GM23248 (cell line): ENCODE data around the gene ABHD14A. TPM values are rescaled to one million over a fixed set of nuclear protein-coding genes. Genes with fewer than 3 reads are reported as not detected.

Experiments used
- DNase-seq: peaks from one replicate; pipeline ENCODE4 v3.0.0-alpha.2; 2015
- H2AFZ ChIP-seq: fragments of 200-600 bp; sonication (generic); 2 replicates; pipeline ENCODE4 v1.6.1; 2016; ENCODE audit warnings: antibody characterized with exemption
- H3F3A ChIP-seq: fragments of 200-600 bp; sonication (generic); 2 replicates; pipeline ENCODE4 v1.6.1; 2016; ENCODE audit warnings: mild to moderate bottlenecking, antibody characterized with exemption, mixed run types; ENCODE audit not compliant: insufficient read depth
- H3K27ac ChIP-seq: fragments of 200-600 bp; sonication (generic); 2 replicates; pipeline ENCODE4 v1.5.1; 2016; ENCODE audit warnings: mild to moderate bottlenecking
- H3K27me3 ChIP-seq: fragments of 200-600 bp; sonication (generic); replicated peaks from 2 replicates; pipeline ENCODE4 v1.6.1; 2016; ENCODE audit warnings: mild to moderate bottlenecking; ENCODE audit not compliant: insufficient read depth
- H3K36me3 ChIP-seq: fragments of 200-600 bp; sonication (generic); 2 replicates; pipeline ENCODE4 v1.6.1; 2016; ENCODE audit warnings: low read depth, mild to moderate bottlenecking
- H3K4me1 ChIP-seq: fragments of 200-600 bp; sonication (generic); 2 replicates; pipeline ENCODE4 v1.6.1; 2016; ENCODE audit warnings: mild to moderate bottlenecking; ENCODE audit not compliant: insufficient read depth
- H3K4me2 ChIP-seq: fragments of 200-600 bp; sonication (generic); one replicate; pipeline ENCODE4 v1.6.1; 2016; ENCODE audit warnings: mild to moderate bottlenecking; ENCODE audit not compliant: unreplicated experiment
- H3K4me3 ChIP-seq: fragments of 200-600 bp; sonication (generic); 2 replicates; pipeline ENCODE4 v1.5.1; 2016; ENCODE audit warnings: mild to moderate bottlenecking
- H3K79me2 ChIP-seq: fragments of 200-600 bp; sonication (generic); 2 replicates; pipeline ENCODE4 v1.6.1; 2016; ENCODE audit warnings: mild to moderate bottlenecking; ENCODE audit not compliant: insufficient read depth
- H3K9ac ChIP-seq: fragments of 200-600 bp; sonication (generic); 2 replicates; pipeline ENCODE4 v1.6.1; 2016; ENCODE audit warnings: mild to moderate bottlenecking
- H3K9me2 ChIP-seq: fragments of 200-600 bp; sonication (generic); 2 replicates; pipeline ENCODE4 v1.6.1; 2016; ENCODE audit warnings: mixed run types, mild to moderate bottlenecking, moderate library complexity; ENCODE audit not compliant: insufficient read depth
- H3K9me3 ChIP-seq: fragments of 200-600 bp; sonication (generic); one replicate; pipeline ENCODE4 v1.6.1; 2017; ENCODE audit warnings: low read depth
- H4K20me1 ChIP-seq: fragments of 200-600 bp; sonication (generic); 2 replicates; pipeline ENCODE4 v1.6.0; 2016; ENCODE audit not compliant: insufficient read depth
- EZH2 ChIP-seq: fragments of 200-600 bp; sonication (generic); IDR thresholded peaks from 2 replicates; pipeline ENCODE4 v1.6.1; 2018; ENCODE audit warnings: antibody characterized with exemption, mild to moderate bottlenecking; ENCODE audit not compliant: insufficient read depth, poor library complexity, severe bottlenecking
- EZH2phosphoT487 ChIP-seq: fragments of 200-600 bp; sonication (generic); IDR thresholded peaks from 2 replicates; pipeline ENCODE4 v1.6.1; 2018; ENCODE audit warnings: antibody characterized with exemption, moderate library complexity, mild to moderate bottlenecking, low read depth; ENCODE audit not compliant: insufficient read depth
- WGBS, 2 experiments: methylation state at CpG; one replicate each; pipeline ENCODE4 v1.1.6; 2015 to 2017; ENCODE audit warnings: low lambda C conversion rate in 2 of 2, low coverage in 1 of 2; ENCODE audit errors: missing lambda C conversion rate in 2 of 2; 5-methylcytosine and 5-hydroxymethylcytosine counted together
- in situ Hi-C: fragments of 300-500 bp; cut with MboI; formaldehyde crosslinking; loops from 2 replicates; pipeline ENCODE4 v1.15.0; 2020
- polyA plus RNA-seq: library from polyadenylated mRNA; unstranded; fragments of >200 nt; fragmentation: Nextera tagmentation; extraction: Ambion mirVana; gene quantifications from 2 replicates; pipeline ENCODE4 v1.2.1, GENCODE V29; 2016
- total RNA-seq: library from RNA; depleted of rRNA; stranded (reverse); fragments of >200 nt; shearing (Covaris generic); gene quantifications from 2 replicates; pipeline ENCODE4 v1.2.3, GENCODE V29; 2014

Gene ABHD14A
- total and polyA plus RNA-seq, 2 experiments from 2014 or later, result 35.5 to 37.9 TPM

GRCh38 chr3:51994530-51994929 is 19.7 kb downstream of the ABHD14A start:
- peaks cover 8% of the 10 kb centered on the region for H3K4me1 ChIP-seq

GRCh38 chr3:51995346-51996163 is 20.7 kb downstream of the ABHD14A start, which contains the start of gene RPL29:
Gene RPL29, minus strand, starts transcription at chr3:51995895. Its CDS starts 434 bp downstream, at chr3:51995461.
- Histone ChIP-seq H3F3A (peaks cover 32% of the 10 kb centered on the region), H2AFZ (peak within 1 kb of the TSS; percentile 95)
- in situ Hi-C loops, result no loop called here

More at GRCh38 chr3:51994530-51994929, 19.7 kb downstream of the ABHD14A start:
- DNase-seq, result no peak
- peaks cover 42% of the 10 kb centered on the region for H3K79me2 ChIP-seq
- H2AFZ ChIP-seq, result no peak overlapping the region
- H3K9me2 ChIP-seq, result no peaks in the 10 kb centered on the region
- H3K9ac ChIP-seq, result peak overlapping the region; percentile 99
- H3K4me2 ChIP-seq, result peak overlapping the region; percentile 98
- H4K20me1 ChIP-seq, result peaks cover 3% of the 10 kb centered on the region; the same call in 1 of the 2 replicates
- peaks cover 32% of the 10 kb centered on the region for H3F3A ChIP-seq
- in situ Hi-C loops, result no loop called here
- no peaks in the 10 kb centered on the region for H3K9me3 ChIP-seq
- WGBS, 2 experiments, result 75 to 76% methylated on average over 2 of the region's 2 CpGs
- H3K36me3 ChIP-seq, result peaks cover 23% of the 10 kb centered on the region; the same call in 1 of the 2 replicates
- no peak for TF ChIP-seq EZH2
- TF ChIP-seq EZH2phosphoT487, result no peak
- peak overlapping the region; percentile 100 for H3K4me3 ChIP-seq
- no peaks in the 10 kb centered on the region for H3K27me3 ChIP-seq
- peak overlapping the region; percentile 88 for H3K27ac ChIP-seq

DNA sequence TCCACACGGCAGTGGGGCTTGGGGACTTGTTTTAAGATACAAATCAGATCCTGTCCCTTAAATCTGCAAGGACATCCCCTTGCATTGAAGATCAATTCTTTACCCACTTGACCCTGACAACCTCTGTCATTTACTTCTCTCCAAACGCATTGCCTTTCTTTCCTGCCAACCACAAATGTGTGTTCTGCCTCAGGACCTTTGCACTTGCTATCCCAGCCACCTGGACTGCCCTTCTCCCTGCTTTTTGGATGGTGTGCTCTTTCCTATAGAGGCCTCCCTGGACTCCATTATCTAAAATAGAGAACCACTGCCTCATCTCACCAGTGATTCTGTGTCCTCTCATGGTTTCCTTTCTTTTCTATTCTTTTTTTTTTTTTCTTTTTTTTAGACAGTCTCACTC is 22.3 kb downstream of the ABHD14A start:
- H3K9ac ChIP-seq, result no peak overlapping the region
- H3K27me3 ChIP-seq, result no peaks in the 10 kb centered on the region
- no peak overlapping the region for H3K4me3 ChIP-seq
- 47 to 50% methylated on average over 2 of the region's 2 CpGs for WGBS, 2 experiments
- no peak overlapping the region for H3K4me2 ChIP-seq
- no peak overlapping the region for H2AFZ ChIP-seq
- peaks cover 8% of the 10 kb centered on the region for H3K4me1 ChIP-seq
- H3K9me2 ChIP-seq, result no peaks in the 10 kb centered on the region
- TF ChIP-seq EZH2, result no peak
- no peak for TF ChIP-seq EZH2phosphoT487
- peaks cover 3% of the 10 kb centered on the region; the same call in 1 of the 2 replicates for H4K20me1 ChIP-seq
- H3K9me3 ChIP-seq, result no peaks in the 10 kb centered on the region
- H3F3A ChIP-seq, result peaks cover 21% of the 10 kb centered on the region
- DNase-seq, result no peak
- H3K79me2 ChIP-seq, result peaks cover 36% of the 10 kb centered on the region
- in situ Hi-C loops, result no loop called here
- H3K36me3 ChIP-seq, result peaks cover 20% of the 10 kb centered on the region; the same call in 1 of the 2 replicates
- no peak overlapping the region for H3K27ac ChIP-seq

More at GRCh38 chr3:51995346-51996163, 20.7 kb downstream of the ABHD14A start, which contains the start of gene RPL29:
- TF ChIP-seq EZH2, result no peak
- TF ChIP-seq EZH2phosphoT487, result no peak
- H3K27ac ChIP-seq, result peak within 1 kb of the TSS; percentile 88
- peaks cover 8% of the 10 kb centered on the region for H3K4me1 ChIP-seq
- peak; percentile 98 for DNase-seq
- H3K9me2 ChIP-seq, result no peaks in the 10 kb centered on the region
- peak within 1 kb of the TSS; percentile 100 for H3K4me3 ChIP-seq
- H3K9ac ChIP-seq, result peak within 1 kb of the TSS; percentile 99
- peaks cover 3% of the 10 kb centered on the region; the same call in 1 of the 2 replicates for H4K20me1 ChIP-seq
- peaks cover 42% of the 10 kb centered on the region for H3K79me2 ChIP-seq
- H3K4me2 ChIP-seq, result peak within 1 kb of the TSS; percentile 98
- no peaks in the 10 kb centered on the region for H3K27me3 ChIP-seq
- H3K9me3 ChIP-seq, result no peaks in the 10 kb centered on the region
- peaks cover 23% of the 10 kb centered on the region; the same call in 1 of the 2 replicates for H3K36me3 ChIP-seq
- WGBS, 2 experiments, result 1 to 2% methylated on average over 40 of the region's 40 CpGs

- H3K4me3 ChIP-seq, result no peak overlapping the region
- no peak for DNase-seq
- WGBS, 2 experiments, result 46% methylated on average over 7 of the region's 7 CpGs
- H3K36me3 ChIP-seq, result peaks cover 13% of the 10 kb centered on the region; the same call in 1 of the 2 replicates
- TF ChIP-seq EZH2, result no peak
- no peak for TF ChIP-seq EZH2phosphoT487
- no peak overlapping the region for H3K27ac ChIP-seq
- H3K27me3 ChIP-seq, result no peaks in the 10 kb centered on the region
- no peaks in the 10 kb centered on the region for H3K9me3 ChIP-seq
- peaks cover 12% of the 10 kb centered on the region; the same call in 1 of the 2 replicates for H3F3A ChIP-seq
- peaks cover 27% of the 10 kb centered on the region for H3K79me2 ChIP-seq
- H4K20me1 ChIP-seq, result peaks cover 3% of the 10 kb centered on the region; the same call in 1 of the 2 replicates
- H3K9ac ChIP-seq, result no peak overlapping the region
- no peak overlapping the region for H2AFZ ChIP-seq
- H3K4me1 ChIP-seq, result peaks cover 8% of the 10 kb centered on the region
- in situ Hi-C loops, result no loop called here
- H3K4me2 ChIP-seq, result no peak overlapping the region
- H3K9me2 ChIP-seq, result no peaks in the 10 kb centered on the region
These were observed 23.2 kb downstream of the ABHD14A start for GRCh38 chr3:51997935-51998596.
